Measurements from ENCODE around the gene RALGPS1.

Gene RALGPS1

GRCh38 chr9:127204771-127205470 is 290.3 kb downstream of the RALGPS1 start:
- TF ChIP-seq EZH2phosphoT487 (IDR thresholded peaks at IDR 0.05; ENCODE audit: borderline replicate concordance, low read length) (no peak), CTCF (IDR thresholded peaks at IDR 0.05; ENCODE audit: low read depth, low read length, poor library complexity, severe bottlenecking) (peak; percentile 45)
- no peaks in the 10 kb centered on the region for H3F3A ChIP-seq (ENCODE audit: control insufficient read depth, insufficient read depth)

GRCh38 chr9:127205952-127206351 is 291.4 kb downstream of the RALGPS1 start:
- H3K27me3 ChIP-seq (ENCODE audit: control insufficient read depth, low read length): no peaks in the 10 kb centered on the region

More at GRCh38 chr9:127204771-127205470, 290.3 kb downstream of the RALGPS1 start:
- Histone ChIP-seq H3K27ac (ENCODE audit: low read depth, low read length) (no peak overlapping the region), H3K79me2 (ENCODE audit: control insufficient read depth, low read length) (no peaks in the 10 kb centered on the region), H3K4me3 (ENCODE audit: low read length) (no peak overlapping the region), H3K27me3 (ENCODE audit: control insufficient read depth, low read length) (no peaks in the 10 kb centered on the region), H4K20me1 (ENCODE audit: control insufficient read depth, insufficient read depth, low read depth, low read length) (no peaks in the 10 kb centered on the region), H3K4me2 (ENCODE audit: low read length) (no peak overlapping the region), H3K36me3 (ENCODE audit: control insufficient read depth, low read length) (no peaks in the 10 kb centered on the region), H3K9me2 (replicated peaks; ENCODE audit: control insufficient read depth, low read length) (no peaks in the 10 kb centered on the region), H3K4me1 (ENCODE audit: control insufficient read depth, low read length) (no peaks in the 10 kb centered on the region), H3K9me3 (ENCODE audit: control insufficient read depth, insufficient read depth, low read length) (no peaks in the 10 kb centered on the region)

GRCh38 chr9:127206666-127207065 is 292.1 kb downstream of the RALGPS1 start:
- no peak for TF ChIP-seq EZH2phosphoT487 (IDR thresholded peaks at IDR 0.05; ENCODE audit: borderline replicate concordance, low read length)
- no peak for TF ChIP-seq CTCF (IDR thresholded peaks at IDR 0.05; ENCODE audit: low read depth, low read length, poor library complexity, severe bottlenecking)
- H3K4me3 ChIP-seq (ENCODE audit: low read length): no peak overlapping the region

More at GRCh38 chr9:127205952-127206351, 291.4 kb downstream of the RALGPS1 start:
- no peaks in the 10 kb centered on the region for H3K79me2 ChIP-seq (ENCODE audit: control insufficient read depth, low read length)
- H4K20me1 ChIP-seq (ENCODE audit: control insufficient read depth, insufficient read depth, low read depth, low read length): no peaks in the 10 kb centered on the region
- H3K9me3 ChIP-seq (ENCODE audit: control insufficient read depth, insufficient read depth, low read length): no peaks in the 10 kb centered on the region
- no peak overlapping the region for H3K4me2 ChIP-seq (ENCODE audit: low read length)
- no peaks in the 10 kb centered on the region for H3K9me2 ChIP-seq (replicated peaks; ENCODE audit: control insufficient read depth, low read length)
- no peaks in the 10 kb centered on the region for H3F3A ChIP-seq (ENCODE audit: control insufficient read depth, insufficient read depth)
- H3K36me3 ChIP-seq (ENCODE audit: control insufficient read depth, low read length): no peaks in the 10 kb centered on the region
- no peak overlapping the region for H3K4me3 ChIP-seq (ENCODE audit: low read length)
- H3K4me1 ChIP-seq (ENCODE audit: control insufficient read depth, low read length): no peaks in the 10 kb centered on the region
- no peak overlapping the region for H3K27ac ChIP-seq (ENCODE audit: low read depth, low read length)
- TF ChIP-seq CTCF (IDR thresholded peaks at IDR 0.05; ENCODE audit: low read depth, low read length, poor library complexity, severe bottlenecking) (no peak), EZH2phosphoT487 (IDR thresholded peaks at IDR 0.05; ENCODE audit: borderline replicate concordance, low read length) (no peak)

More at GRCh38 chr9:127206666-127207065, 292.1 kb downstream of the RALGPS1 start:
- Histone ChIP-seq H3K36me3 (ENCODE audit: control insufficient read depth, low read length) (no peaks in the 10 kb centered on the region), H4K20me1 (ENCODE audit: control insufficient read depth, insufficient read depth, low read depth, low read length) (no peaks in the 10 kb centered on the region), H3K79me2 (ENCODE audit: control insufficient read depth, low read length) (no peaks in the 10 kb centered on the region), H3F3A (ENCODE audit: control insufficient read depth, insufficient read depth) (no peaks in the 10 kb centered on the region), H3K27me3 (ENCODE audit: control insufficient read depth, low read length) (no peaks in the 10 kb centered on the region), H3K4me1 (ENCODE audit: control insufficient read depth, low read length) (no peaks in the 10 kb centered on the region), H3K4me2 (ENCODE audit: low read length) (no peak overlapping the region), H3K27ac (ENCODE audit: low read depth, low read length) (no peak overlapping the region), H3K9me3 (ENCODE audit: control insufficient read depth, insufficient read depth, low read length) (no peaks in the 10 kb centered on the region), H3K9me2 (replicated peaks; ENCODE audit: control insufficient read depth, low read length) (no peaks in the 10 kb centered on the region)

Data from DOHH2 (cell line).